Liver (tissue), 9 donors: ENCODE results near the gene CGNL1. TPM values are rescaled to one million over a fixed set of nuclear protein-coding genes. Genes with fewer than 3 reads are reported as not detected.

Experiments
- DNase-seq: peaks from one replicate; pipeline ENCODE4 v3.0.0-alpha.2; 2017; ENCODE audit warnings: low spot score
- H3K27ac ChIP-seq, 2 donors: one replicate each; pipeline ENCODE4 v1.7.0; 2013; ENCODE audit warnings: inconsistent platforms in 2 of 2, low read length in 2 of 2, control low read depth in 1 of 2, low read depth in 1 of 2, mild to moderate bottlenecking in 1 of 2
- H3K27me3 ChIP-seq, 4 donors: one replicate each; pipeline versions ENCODE4 v1.6.1 to v1.7.0; 2013; ENCODE audit warnings: low read length in 3 of 4, inconsistent platforms in 1 of 4, mild to moderate bottlenecking in 1 of 4, moderate library complexity in 1 of 4; ENCODE audit not compliant: control insufficient read depth in 4 of 4, insufficient read depth in 4 of 4
- H3K36me3 ChIP-seq, 4 donors: one replicate each; pipeline versions ENCODE4 v1.6.1 to v1.7.0; 2013; ENCODE audit warnings: low read length in 3 of 4, mild to moderate bottlenecking in 3 of 4, low read depth in 1 of 4, moderate library complexity in 1 of 4; ENCODE audit not compliant: control insufficient read depth in 4 of 4, insufficient read depth in 3 of 4
- H3K4me1 ChIP-seq, 4 donors: one replicate each; pipeline versions ENCODE4 v1.6.1 to v1.7.0; 2013; ENCODE audit warnings: low read length in 3 of 4, mild to moderate bottlenecking in 3 of 4, moderate library complexity in 1 of 4; ENCODE audit not compliant: control insufficient read depth in 4 of 4, insufficient read depth in 4 of 4
- H3K4me3 ChIP-seq, 3 donors: one replicate each; pipeline versions ENCODE4 v1.6.1 to v1.7.0; 2013; ENCODE audit warnings: low read length in 3 of 3, control low read depth in 1 of 3, low read depth in 1 of 3, mild to moderate bottlenecking in 1 of 3
- H3K9ac ChIP-seq, 2 donors: one replicate each; pipeline ENCODE4 v1.7.0; 2013; ENCODE audit warnings: low read length in 2 of 2, mild to moderate bottlenecking in 2 of 2, moderate library complexity in 2 of 2, control low read depth in 1 of 2, low read depth in 1 of 2
- H3K9me3 ChIP-seq, 4 donors: one replicate each; pipeline versions ENCODE4 v1.6.1 to v1.7.0; 2013; ENCODE audit warnings: low read length in 3 of 4; ENCODE audit not compliant: control insufficient read depth in 4 of 4
- ATF3 ChIP-seq: IDR thresholded peaks from 2 replicates; pipeline ENCODE4 v1.6.1; 2016; ENCODE audit warnings: antibody characterized with exemption
- CTCF ChIP-seq: fragments of 150-350 bp; IDR thresholded peaks from 2 replicates; pipeline ENCODE4 v1.5.1; 2017; ENCODE audit warnings: improper control_type of control experiment, low read depth, low read length; ENCODE audit not compliant: missing input control
- EGR1 ChIP-seq, 2 donors: IDR thresholded peaks; 2 replicates each; pipeline ENCODE4 v1.6.1; 2016 to 2018; ENCODE audit warnings: antibody characterized with exemption in 2 of 2, low read depth in 2 of 2
- FOXA2 ChIP-seq: IDR thresholded peaks from 2 replicates; pipeline ENCODE4 v1.6.1; 2016; ENCODE audit warnings: antibody characterized with exemption
- HNF4A ChIP-seq, 2 donors: conservative IDR thresholded peaks; 2 replicates each; pipeline ENCODE4 v1.6.1; 2016; ENCODE audit warnings: antibody characterized with exemption in 2 of 2, mild to moderate bottlenecking in 2 of 2
- HNF4G ChIP-seq: IDR thresholded peaks from 2 replicates; pipeline ENCODE4 v1.6.1; 2016; ENCODE audit warnings: antibody characterized with exemption
- JUND ChIP-seq, 2 donors: IDR thresholded peaks; 2 replicates each; pipeline ENCODE4 v1.6.1; 2016; ENCODE audit warnings: antibody characterized with exemption in 2 of 2
- MAX ChIP-seq: IDR thresholded peaks from 2 replicates; pipeline ENCODE4 v1.6.1; 2016; ENCODE audit warnings: antibody characterized with exemption
- NR2F2 ChIP-seq: IDR thresholded peaks from 2 replicates; pipeline ENCODE4 v1.6.1; 2016; ENCODE audit warnings: antibody characterized with exemption
- RAD21 ChIP-seq, 2 donors: IDR thresholded peaks; 2 replicates each; pipeline ENCODE4 v1.6.1; 2016; ENCODE audit warnings: antibody characterized with exemption in 2 of 2, mild to moderate bottlenecking in 2 of 2
- REST ChIP-seq: IDR thresholded peaks from 2 replicates; pipeline ENCODE4 v1.6.1; 2016; ENCODE audit warnings: antibody characterized with exemption, mild to moderate bottlenecking
- RXRA ChIP-seq, 2 donors: IDR thresholded peaks; 2 replicates each; pipeline ENCODE4 v1.6.1; 2017 to 2018; ENCODE audit warnings: antibody characterized with exemption in 2 of 2, mild to moderate bottlenecking in 1 of 2
- SP1 ChIP-seq: IDR thresholded peaks from 2 replicates; pipeline ENCODE4 v1.6.1; 2018; ENCODE audit warnings: antibody characterized with exemption, mild to moderate bottlenecking
- TAF1 ChIP-seq: conservative IDR thresholded peaks from 2 replicates; pipeline ENCODE4 v1.6.1; 2016; ENCODE audit warnings: antibody characterized with exemption, mild to moderate bottlenecking
- YY1 ChIP-seq: IDR thresholded peaks from 2 replicates; pipeline ENCODE4 v1.6.1; 2016; ENCODE audit warnings: antibody characterized with exemption, mild to moderate bottlenecking
- WGBS: extraction: QIAGEN DNeasy Blood & Tissue Kit; methylation state at CpG from one replicate; pipeline ENCODE4 v1.1.7; 2013; 5-methylcytosine and 5-hydroxymethylcytosine counted together
- polyA plus RNA-seq, 2 donors: library from polyadenylated mRNA; stranded (reverse) in 1 of 2; unstranded in 1 of 2; fragments of 200-250 nt in 1 of 2; fragments of >200 nt in 1 of 2; fragmentation: Nextera tagmentation in 1 of 2; extraction: Ambion mirVana in 1 of 2; gene quantifications; one replicate each; pipeline versions ENCODE4 v1.2.1 to v1.2.3, GENCODE V29; 2013 to 2015
- total RNA-seq, 2 donors: library from RNA; depleted of rRNA; stranded (reverse); fragments of >200 nt; gene quantifications; one replicate each; pipeline ENCODE4 v1.2.3, GENCODE V29; 2014
- donor health status: healthy.
- donor health status: healthy.
- donor health status: healthy.
- donor health status: healthy.
- donor health status: healthy.

Gene CGNL1
- total and polyA plus RNA-seq, 4 donors: 12.0 to 31.9 (median 16.1) TPM

GRCh38 chr15:57387564-57388076 lies 11.3 kb downstream of the CGNL1 start:
- no peaks in the 10 kb centered on the region for H3K27me3 ChIP-seq
- no peak for DNase-seq
- WGBS: 48% methylated on average over 3 of the region's 3 CpGs
- H3K36me3 ChIP-seq: peaks cover 0 to 2% (median 0%) of the 10 kb centered on the region in 4 donors
- no peak overlapping the region for H3K4me3 ChIP-seq
- H3K27ac ChIP-seq: peak overlapping the region; percentile 32 to 58
- H3K9me3 ChIP-seq: no peaks in the 10 kb centered on the region
- TF ChIP-seq HNF4A (conservative IDR thresholded peaks at IDR 0.05) (no peak), RXRA (IDR thresholded peaks at IDR 0.05) (peak in 1 of 2 donors; percentile 10)
- peak overlapping the region in 1 of 2 donors; percentile 39 for H3K9ac ChIP-seq
- H3K4me1 ChIP-seq: peaks cover 9 to 79% (median 52%) of the 10 kb centered on the region in 4 donors

GRCh38 chr15:57388464-57388863 lies 12.2 kb downstream of the CGNL1 start:
- H3K4me1 ChIP-seq: peaks cover 9 to 79% (median 50%) of the 10 kb centered on the region in 4 donors
- H3K27me3 ChIP-seq: no peaks in the 10 kb centered on the region
- H3K27ac ChIP-seq: peak overlapping the region; percentile 31 to 32
- H3K9me3 ChIP-seq: no peaks in the 10 kb centered on the region
- 63% methylated on average over 6 of the region's 6 CpGs for WGBS
- TF ChIP-seq HNF4G: no peak
- peak in 1 of 2 donors; percentile 32 for TF ChIP-seq HNF4A (conservative IDR thresholded peaks at IDR 0.05)
- H3K4me3 ChIP-seq: no peak overlapping the region
- peaks cover 0 to 2% (median 0%) of the 10 kb centered on the region in 4 donors for H3K36me3 ChIP-seq
- no peak for DNase-seq
- H3K9ac ChIP-seq: peak overlapping the region in 1 of 2 donors; percentile 16

GRCh38 chr15:57389991-57390390 lies 13.7 kb downstream of the CGNL1 start:
- Histone ChIP-seq H3K9me3 (no peaks in the 10 kb centered on the region), H3K36me3 (peaks cover 0 to 2% (median 0%) of the 10 kb centered on the region in 4 donors), H3K27me3 (no peaks in the 10 kb centered on the region), H3K27ac (no peak overlapping the region), H3K4me3 (no peak overlapping the region), H3K4me1 (peaks cover 11 to 64% (median 37%) of the 10 kb centered on the region in 4 donors), H3K9ac (no peak overlapping the region)
- no peak for DNase-seq
- 87% methylated on average over 4 of the region's 4 CpGs for WGBS
- TF ChIP-seq CTCF: no peak
- no peak for TF ChIP-seq JUND (IDR thresholded peaks at IDR 0.05)

- no peak overlapping the region for H3K27ac ChIP-seq
- no peak overlapping the region for H3K4me3 ChIP-seq
- whole genome bisulfite sequencing: 79% methylated on average over 8 of the region's 8 CpGs
- DNase-seq: no peak
- no peak overlapping the region for H3K9ac ChIP-seq
- no peaks in the 10 kb centered on the region for H3K27me3 ChIP-seq
- H3K9me3 ChIP-seq: no peaks in the 10 kb centered on the region
- peaks cover 9 to 60% (median 34%) of the 10 kb centered on the region in 4 donors for H3K4me1 ChIP-seq
- H3K36me3 ChIP-seq: peaks cover 0 to 2% (median 0%) of the 10 kb centered on the region in 4 donors
- no peak for TF ChIP-seq REST
- no peak for TF ChIP-seq JUND (IDR thresholded peaks at IDR 0.05)
- TF ChIP-seq RAD21 (IDR thresholded peaks at IDR 0.05): no peak
- no peak for TF ChIP-seq MAX
- TF ChIP-seq YY1: no peak
- TF ChIP-seq NR2F2: no peak
- TF ChIP-seq HNF4G: no peak
- TF ChIP-seq FOXA2: no peak
- no peak for TF ChIP-seq TAF1
- no peak for TF ChIP-seq ATF3
- TF ChIP-seq HNF4A (conservative IDR thresholded peaks at IDR 0.05): no peak
- TF ChIP-seq CTCF: no peak
- TF ChIP-seq EGR1 (IDR thresholded peaks at IDR 0.05; ENCODE audit: low read depth in 2 of 2): no peak
- no peak for TF ChIP-seq SP1
These were observed 14.3 kb downstream of the CGNL1 start for GRCh38 chr15:57390583-57390982.
